ENCODE data around the gene LIMCH1.

DNA sequence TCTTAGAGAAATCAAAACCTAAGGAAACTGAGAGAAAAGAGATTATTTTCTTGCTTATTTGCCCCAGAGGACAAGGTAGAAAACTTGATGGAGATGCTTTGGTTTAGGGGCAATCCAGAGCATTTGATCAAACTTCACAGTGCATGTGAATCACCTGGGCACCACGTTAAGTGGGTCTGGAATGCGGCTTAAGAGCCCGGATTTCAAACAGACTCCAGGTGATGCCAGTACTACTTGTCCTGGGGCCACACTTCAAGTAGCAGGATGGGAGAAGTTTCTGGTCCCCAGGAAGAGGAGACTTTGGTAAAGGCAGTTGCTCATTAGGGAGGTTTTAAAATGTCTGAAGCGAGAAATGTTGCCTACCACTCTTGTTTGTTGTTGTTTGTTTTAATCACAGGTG, 158.8 kb downstream of the LIMCH1 start:
- TF ChIP-seq, protein P1, sequence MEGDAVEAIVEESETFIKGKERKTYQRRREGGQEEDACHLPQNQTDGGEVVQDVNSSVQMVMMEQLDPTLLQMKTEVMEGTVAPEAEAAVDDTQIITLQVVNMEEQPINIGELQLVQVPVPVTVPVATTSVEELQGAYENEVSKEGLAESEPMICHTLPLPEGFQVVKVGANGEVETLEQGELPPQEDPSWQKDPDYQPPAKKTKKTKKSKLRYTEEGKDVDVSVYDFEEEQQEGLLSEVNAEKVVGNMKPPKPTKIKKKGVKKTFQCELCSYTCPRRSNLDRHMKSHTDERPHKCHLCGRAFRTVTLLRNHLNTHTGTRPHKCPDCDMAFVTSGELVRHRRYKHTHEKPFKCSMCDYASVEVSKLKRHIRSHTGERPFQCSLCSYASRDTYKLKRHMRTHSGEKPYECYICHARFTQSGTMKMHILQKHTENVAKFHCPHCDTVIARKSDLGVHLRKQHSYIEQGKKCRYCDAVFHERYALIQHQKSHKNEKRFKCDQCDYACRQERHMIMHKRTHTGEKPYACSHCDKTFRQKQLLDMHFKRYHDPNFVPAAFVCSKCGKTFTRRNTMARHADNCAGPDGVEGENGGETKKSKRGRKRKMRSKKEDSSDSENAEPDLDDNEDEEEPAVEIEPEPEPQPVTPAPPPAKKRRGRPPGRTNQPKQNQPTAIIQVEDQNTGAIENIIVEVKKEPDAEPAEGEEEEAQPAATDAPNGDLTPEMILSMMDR (IDR thresholded peaks at IDR 0.05): no peak
- TF ChIP-seq EZH2 (IDR thresholded peaks at IDR 0.05) (no peak), EZH2phosphoT487 (IDR thresholded peaks at IDR 0.05) (no peak)
